ENCODE measurements around the gene EHMT1. TPM values are rescaled to one million over a fixed set of nuclear protein-coding genes. Genes with fewer than 3 reads are reported as not detected.

Gene EHMT1
- total and polyA plus RNA-seq, 9 of the 15 experiments (the other 6 are each of a cell fraction or from before 2014, with no cell fraction given): 2.2 to 76.0 (median 36.4) TPM

DNA sequence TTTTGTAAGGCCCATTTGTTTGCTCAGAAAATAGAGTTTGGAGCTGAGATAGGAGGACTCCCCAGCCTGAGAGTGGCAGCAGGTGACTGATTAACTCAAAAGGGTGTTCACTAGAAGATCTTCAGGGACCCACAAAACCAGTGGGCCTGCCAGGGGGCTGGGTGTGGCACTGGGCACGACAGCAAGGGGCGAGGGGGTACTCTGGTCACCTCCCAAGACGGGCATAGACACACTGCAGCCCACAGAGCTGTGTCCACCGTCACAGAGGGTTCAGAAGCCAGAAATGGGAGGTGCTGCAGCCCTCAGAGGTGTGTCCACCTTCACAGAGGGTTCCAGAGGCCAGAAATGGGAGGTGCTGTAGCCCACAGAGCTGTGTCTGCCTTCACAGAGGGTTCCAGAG, 183.2 kb downstream of the EHMT1 start:
- 91% methylated on average over 4 of the region's 4 CpGs for WGBS (ENCODE audit: insufficient coverage, low coverage, missing lambda C conversion rate)
- peaks cover 3% of the 10 kb centered on the region for H3K9me1 ChIP-seq (ENCODE audit: control insufficient read depth, insufficient read depth, low read length)
- TF ChIP-seq POLR2A (conservative IDR thresholded peaks at IDR 0.05) (no peak), EZH2 (IDR thresholded peaks at IDR 0.05; ENCODE audit: borderline replicate concordance, low read depth, low read length) (no peak), BACH1 (tag; IDR thresholded peaks at IDR 0.05) (no peak), ZNF24 (IDR thresholded peaks at IDR 0.05) (no peak), MTA1 (IDR thresholded peaks at IDR 0.05; ENCODE audit: borderline replicate concordance) (no peak), HMG20A (CRISPR knock-in tag; conservative IDR thresholded peaks at IDR 0.05) (no peak), ZNF282 (CRISPR knock-in tag; IDR thresholded peaks at IDR 0.05) (no peak), BRD4 (IDR thresholded peaks at IDR 0.05) (no peak), TSC22D4 (tag; IDR thresholded peaks at IDR 0.05) (no peak)
- TF ChIP-seq, protein P1, sequence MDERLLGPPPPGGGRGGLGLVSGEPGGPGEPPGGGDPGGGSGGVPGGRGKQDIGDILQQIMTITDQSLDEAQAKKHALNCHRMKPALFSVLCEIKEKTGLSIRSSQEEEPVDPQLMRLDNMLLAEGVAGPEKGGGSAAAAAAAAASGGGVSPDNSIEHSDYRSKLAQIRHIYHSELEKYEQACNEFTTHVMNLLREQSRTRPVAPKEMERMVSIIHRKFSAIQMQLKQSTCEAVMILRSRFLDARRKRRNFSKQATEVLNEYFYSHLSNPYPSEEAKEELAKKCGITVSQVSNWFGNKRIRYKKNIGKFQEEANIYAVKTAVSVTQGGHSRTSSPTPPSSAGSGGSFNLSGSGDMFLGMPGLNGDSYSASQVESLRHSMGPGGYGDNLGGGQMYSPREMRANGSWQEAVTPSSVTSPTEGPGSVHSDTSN (CRISPR knock-in tag; IDR thresholded peaks at IDR 0.05; ENCODE audit: low read depth): no peak
- TF ChIP-seq, protein P1 (tag; conservative IDR thresholded peaks at IDR 0.05; ENCODE audit: low read depth): no peak
- TF ChIP-seq, protein P2, sequence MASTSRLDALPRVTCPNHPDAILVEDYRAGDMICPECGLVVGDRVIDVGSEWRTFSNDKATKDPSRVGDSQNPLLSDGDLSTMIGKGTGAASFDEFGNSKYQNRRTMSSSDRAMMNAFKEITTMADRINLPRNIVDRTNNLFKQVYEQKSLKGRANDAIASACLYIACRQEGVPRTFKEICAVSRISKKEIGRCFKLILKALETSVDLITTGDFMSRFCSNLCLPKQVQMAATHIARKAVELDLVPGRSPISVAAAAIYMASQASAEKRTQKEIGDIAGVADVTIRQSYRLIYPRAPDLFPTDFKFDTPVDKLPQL (IDR thresholded peaks at IDR 0.05; ENCODE audit: extremely low read depth, insufficient read length): no peak
- TF ChIP-seq, protein P3, sequence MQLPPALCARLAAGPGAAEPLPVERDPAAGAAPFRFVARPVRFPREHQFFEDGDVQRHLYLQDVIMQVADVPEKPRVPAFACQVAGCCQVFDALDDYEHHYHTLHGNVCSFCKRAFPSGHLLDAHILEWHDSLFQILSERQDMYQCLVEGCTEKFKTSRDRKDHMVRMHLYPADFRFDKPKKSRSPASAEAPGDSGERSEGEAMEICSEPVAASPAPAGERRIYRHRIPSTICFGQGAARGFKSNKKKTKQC (CRISPR knock-in tag; IDR thresholded peaks at IDR 0.05): no peak
- H3K79me2 ChIP-seq (ENCODE audit: control insufficient read depth, insufficient read depth, low read length): no peaks in the 10 kb centered on the region
- intact Hi-C loops (cut with micrococcal nuclease) (no loop called here), in situ Hi-C loops (cut with MboI) (no loop called here)
- DNase-seq (ENCODE audit: extremely low read depth in 1 of 4, low spot score in 3 of 4) (no peak), FAIRE-seq (no peak), ATAC-seq (no peak)
- no peak overlapping the region for H3K4me2 ChIP-seq (ENCODE audit: insufficient read depth, low read length)
- H3K9me3 ChIP-seq (replicated peaks; ENCODE audit: control insufficient read depth, insufficient read depth, low read depth, low read length): no peaks in the 10 kb centered on the region
- no peak overlapping the region for H2AFZ ChIP-seq (ENCODE audit: low read depth, low read length)
- H3K9ac ChIP-seq (ENCODE audit: insufficient read depth in 1 of 2, low read depth in 2 of 2, low read length in 2 of 2): no peak overlapping the region
- no TSS peak for BruUV-seq (replicated peaks)
- H3K27ac ChIP-seq (ENCODE audit: extremely low read depth, low read depth, low read length): no peak overlapping the region
- H4K20me1 ChIP-seq (replicated peaks; ENCODE audit: control insufficient read depth, insufficient read depth, low read length): no peaks in the 10 kb centered on the region
- no peak overlapping the region for H3K4me3 ChIP-seq
- H3K4me1 ChIP-seq (replicated peaks in 1 of 2; ENCODE audit: control insufficient read depth in 2 of 2, insufficient read depth in 2 of 2, low read length in 2 of 2): 0 out of 5 replicates have a peak, but pooled peaks cover 0 to 3% of the 10 kb centered on the region in 2 experiments
- H3K36me3 ChIP-seq (ENCODE audit: control insufficient read depth, insufficient read depth, low read length): peaks cover 62% of the 10 kb centered on the region
- H3K27me3 ChIP-seq (ENCODE audit: control insufficient read depth in 2 of 2, insufficient read depth in 2 of 2, low read length in 2 of 2): no peaks in the 10 kb centered on the region
- CTCF ChIA-PET (ENCODE audit: low intra/inter-chr PET ratio): no interaction called here
- POLR2A ChIA-PET: interaction anchor here (1.2 kb wide), 1 partner anchor 20 kb away, joined by 3 read pairs; no protein-coding TSS in a partner anchor
